Activated CD4-positive, alpha-beta T cell treated with anti-CD3 and anti-CD28 coated beads, Interleukin-2, amount 50 U/mL, for 1 hour (primary cell): ENCODE measurements around the gene DENND1A.

Experiments used
- DNase-seq: peaks from one replicate; pipeline ENCODE4 v3.0.0-alpha.2; 2020

DENND1A gene

DNA sequence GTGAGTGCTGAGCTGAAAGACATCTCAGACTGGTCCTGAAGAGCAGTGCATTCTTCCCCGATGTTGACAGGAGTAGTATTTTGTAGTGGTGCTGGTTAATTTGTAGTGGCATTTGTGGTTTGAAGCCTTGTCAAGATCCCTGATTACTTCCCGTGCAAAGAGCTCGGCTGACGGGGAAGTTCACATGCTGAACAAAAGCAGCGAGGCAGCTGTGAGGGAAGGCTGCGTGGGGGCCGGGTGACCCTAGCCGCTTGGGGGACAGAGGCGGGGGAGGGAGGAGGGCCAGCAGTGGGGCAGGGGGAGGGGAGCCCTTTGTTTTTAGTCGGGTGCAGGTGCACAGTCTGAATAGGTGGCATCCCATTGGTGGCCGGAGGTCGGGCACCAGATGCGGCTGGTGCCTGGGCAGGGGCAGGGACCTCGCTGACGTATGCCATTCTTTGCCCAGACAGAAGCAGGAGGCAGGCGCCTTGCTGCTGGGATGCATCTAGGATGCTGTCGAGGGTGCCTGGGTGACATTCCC, 509.3 kb downstream of the DENND1A start:
- DNase-seq: no peak

DNA sequence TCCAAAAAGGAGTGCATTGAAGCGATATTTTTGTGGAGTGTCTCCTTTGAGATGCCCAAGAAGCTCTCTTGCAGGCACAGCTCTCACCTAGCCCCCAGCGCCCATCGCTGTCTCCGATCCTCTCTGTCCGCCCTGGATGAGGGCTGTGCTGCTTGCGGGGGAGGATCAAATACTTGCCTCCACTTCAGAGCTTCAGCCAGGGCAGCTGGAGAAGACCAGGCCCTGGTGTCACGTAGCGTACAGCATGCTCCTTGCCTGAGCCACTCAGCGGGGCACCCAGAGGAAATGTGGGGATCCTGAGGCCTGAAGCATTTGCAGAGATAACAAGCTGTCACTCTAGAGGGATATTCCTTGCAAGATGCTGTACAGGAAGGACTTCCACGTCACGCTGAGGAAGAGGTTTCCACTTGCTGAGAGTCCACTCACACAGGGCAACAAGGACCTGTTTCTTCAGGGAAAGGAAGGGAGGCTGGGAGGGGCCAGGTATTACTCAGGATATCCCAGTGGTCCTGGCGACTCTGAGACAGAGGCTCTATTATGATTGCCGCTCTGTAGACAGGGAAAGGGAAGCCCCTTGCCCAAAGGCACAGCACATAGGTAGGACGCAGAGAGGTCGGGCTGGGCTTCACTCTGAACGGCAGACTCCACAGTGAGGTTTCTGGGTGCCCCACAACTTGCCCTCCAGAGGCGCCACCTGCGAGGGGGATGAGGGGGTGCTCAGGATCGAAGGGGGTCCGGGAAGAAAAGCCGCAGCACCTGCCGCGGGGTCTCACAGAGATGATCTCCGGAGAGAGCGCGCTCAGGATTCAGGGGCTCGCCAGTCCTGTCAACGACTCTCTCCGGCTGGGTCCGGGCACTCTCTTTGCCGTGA, 510.0 kb downstream of the DENND1A start:
- DNase-seq: no peak

DNA sequence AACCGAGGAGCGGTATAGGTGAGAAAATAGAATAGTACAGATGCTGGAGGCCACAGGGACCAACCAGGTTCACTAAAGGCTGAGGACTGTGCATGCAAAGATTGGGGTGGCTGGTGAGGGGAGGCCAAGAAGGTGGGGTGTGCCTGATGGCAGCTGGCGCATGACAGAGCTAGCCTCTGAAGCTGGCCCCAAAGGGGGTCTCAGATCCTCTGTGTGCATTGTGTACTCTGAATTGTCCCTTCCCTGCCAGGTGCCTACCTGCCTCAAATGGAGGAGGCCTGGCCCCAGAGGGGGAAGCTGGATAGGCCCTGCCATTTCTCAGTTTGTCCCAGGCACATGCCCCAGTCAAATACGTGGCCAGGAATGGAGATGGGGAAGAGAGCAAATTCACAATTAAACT, 510.8 kb downstream of the DENND1A start:
- no peak for DNase-seq

DNA sequence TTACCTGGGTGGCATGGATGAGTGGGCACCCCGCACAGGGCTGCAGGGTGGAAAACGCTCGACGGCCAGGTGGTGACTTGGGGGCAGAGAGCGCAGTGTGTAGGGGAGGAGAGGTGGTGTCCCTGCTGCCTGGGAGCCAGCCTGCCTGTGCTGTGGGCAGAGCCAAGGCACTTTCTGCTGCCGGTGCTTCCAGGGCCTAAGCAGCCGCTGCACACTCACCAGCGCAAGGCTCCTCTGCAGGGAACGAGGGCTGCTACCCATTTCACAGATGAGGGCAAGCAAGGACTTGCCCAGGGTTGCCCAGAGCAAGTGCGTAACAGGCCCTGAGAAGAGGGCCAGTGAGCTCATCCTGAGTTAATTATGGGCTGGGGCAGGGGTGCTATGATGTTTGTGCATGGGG, 511.4 kb downstream of the DENND1A start:
- DNase-seq: no peak

DNA sequence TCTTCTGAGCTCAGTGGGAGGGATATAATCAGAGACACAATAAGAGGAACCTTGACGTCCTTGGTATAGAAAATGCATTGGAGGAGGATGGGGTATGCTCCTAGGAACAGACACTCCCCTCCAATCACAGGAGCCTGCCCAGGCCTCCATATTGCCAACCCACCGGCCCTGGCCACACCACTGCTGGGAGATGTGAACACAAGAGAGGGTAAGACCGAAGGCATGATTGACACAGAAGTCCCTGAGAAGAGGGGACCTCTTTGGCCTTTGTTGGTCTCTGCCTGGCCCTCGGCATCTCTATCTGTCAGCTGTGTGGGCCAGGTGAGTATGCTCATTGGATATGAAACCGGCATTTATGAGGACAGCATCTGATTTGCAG, 511.9 kb downstream of the DENND1A start:
- DNase-seq: no peak

DNA sequence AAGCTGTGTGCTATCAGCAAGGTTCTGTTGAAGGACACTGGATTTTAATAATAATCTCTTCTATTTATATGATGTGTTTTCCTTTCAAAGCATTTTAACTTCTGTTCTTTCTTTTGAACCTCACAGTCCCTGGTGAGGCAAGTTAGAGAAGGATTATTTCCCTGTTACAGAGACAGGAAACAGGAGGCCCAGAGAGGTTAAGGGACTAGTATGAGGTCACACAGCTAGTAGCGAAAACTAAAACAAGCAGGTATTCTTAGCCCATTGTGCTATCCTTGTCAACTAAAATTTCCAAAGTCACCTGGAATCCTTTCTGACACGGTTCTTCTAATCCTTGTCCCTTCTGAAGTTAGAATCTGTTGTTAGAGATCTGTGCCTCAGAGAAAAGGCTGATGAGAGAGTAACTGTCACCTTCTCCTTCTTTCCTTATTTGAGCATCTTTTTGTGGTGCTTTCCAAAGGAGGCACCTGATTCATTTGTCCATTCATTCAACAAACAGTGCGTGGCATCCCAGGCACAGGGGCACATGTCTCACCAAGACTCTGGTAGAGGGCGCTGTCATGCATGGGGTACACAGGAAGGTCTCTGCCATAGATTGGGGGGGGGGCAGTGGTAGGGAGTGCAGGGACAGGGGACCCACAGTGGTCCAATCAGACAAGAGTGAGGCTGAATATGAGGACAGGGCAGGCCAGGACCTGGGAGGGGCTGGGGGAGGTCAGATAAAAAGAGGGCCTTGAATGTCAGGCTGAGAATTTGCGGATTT, 512.5 kb downstream of the DENND1A start:
- DNase-seq: no peak

DNA sequence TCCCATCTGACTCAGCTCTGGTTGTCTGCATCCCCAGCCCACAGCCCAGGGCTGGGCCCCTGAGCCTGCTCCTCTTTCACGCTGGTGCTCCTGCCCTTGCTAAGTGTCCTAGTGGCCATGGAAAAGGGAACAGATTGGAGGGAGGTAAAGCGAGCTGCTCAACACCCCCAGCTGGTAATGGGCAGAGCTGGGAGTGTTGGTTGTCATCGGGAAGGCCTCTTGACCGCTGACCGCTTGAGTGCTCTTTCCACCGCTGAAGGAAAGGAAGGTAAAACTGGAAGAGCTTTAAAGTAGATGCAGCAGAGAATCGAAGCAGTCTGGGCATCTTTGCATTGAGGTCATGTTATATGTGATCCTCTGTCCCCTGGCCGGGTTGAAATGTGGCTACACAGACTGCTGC, 513.8 kb downstream of the DENND1A start:
- no peak for DNase-seq

DNA sequence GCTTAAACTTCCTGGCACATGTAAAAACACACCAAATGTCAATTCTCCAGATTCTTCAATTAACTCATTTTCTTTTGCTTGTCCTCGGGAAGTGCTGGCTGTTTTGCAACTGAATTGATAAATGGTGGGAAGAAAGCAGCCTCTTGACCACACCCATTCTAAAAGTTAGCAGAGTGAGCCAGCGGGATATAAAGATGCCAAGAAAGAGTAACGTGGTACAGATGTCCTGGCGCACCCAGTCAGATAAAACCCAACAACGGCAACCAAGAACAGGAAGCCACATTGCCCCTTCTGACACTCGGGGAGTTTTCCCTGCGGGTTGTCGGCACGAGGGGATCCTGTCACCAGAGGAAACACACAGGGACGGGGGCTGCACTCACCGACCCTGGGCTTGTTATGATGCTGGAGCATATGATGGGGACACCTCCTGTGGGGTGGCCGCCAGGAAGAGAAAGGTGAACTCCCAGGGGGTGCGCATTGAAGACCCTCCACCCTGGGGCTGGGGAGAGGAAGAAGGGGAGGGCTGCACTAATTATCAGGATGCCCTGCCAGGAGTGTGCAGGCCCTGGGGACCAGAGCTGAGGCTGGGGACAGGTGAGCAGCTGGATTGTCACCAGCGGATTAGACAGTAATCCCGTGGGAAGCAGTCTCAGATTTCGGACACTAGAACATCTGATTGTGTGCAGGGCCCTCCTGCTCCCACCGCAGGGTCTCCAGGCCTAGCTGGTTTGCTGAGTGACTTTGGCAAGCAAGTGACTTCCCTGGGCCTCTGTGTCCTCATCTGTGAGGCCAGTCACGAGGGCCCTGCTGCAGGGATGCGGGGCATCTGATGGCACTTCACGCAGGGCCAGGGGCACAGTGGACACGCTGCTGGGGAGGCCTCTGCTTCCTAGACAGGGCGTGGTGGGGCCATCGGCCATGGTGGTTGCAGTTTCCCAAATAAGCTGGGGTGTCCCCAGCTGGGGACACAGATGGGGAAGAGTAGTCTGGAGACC, 514.7 kb downstream of the DENND1A start:
- DNase-seq: no peak

DNA sequence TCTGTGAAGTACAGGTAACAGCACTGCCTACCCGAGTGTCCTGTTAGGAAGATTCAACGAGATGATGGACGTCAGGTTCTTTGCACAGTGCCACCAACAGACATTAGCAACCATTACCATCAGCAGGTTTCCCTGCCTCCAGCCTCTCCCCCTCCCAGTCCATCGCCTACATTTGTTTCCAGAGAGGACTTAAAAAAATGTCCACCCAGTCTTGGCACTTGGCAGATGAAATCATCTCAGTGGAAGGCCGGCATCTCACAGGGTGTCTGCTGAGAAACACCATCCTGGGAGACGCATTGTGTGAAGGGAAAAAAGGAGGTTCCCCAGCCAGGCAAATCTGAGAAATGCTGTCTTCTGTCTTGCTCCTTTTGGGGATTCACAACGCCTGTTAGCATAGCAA, 515.7 kb downstream of the DENND1A start:
- DNase-seq: no peak

DNA sequence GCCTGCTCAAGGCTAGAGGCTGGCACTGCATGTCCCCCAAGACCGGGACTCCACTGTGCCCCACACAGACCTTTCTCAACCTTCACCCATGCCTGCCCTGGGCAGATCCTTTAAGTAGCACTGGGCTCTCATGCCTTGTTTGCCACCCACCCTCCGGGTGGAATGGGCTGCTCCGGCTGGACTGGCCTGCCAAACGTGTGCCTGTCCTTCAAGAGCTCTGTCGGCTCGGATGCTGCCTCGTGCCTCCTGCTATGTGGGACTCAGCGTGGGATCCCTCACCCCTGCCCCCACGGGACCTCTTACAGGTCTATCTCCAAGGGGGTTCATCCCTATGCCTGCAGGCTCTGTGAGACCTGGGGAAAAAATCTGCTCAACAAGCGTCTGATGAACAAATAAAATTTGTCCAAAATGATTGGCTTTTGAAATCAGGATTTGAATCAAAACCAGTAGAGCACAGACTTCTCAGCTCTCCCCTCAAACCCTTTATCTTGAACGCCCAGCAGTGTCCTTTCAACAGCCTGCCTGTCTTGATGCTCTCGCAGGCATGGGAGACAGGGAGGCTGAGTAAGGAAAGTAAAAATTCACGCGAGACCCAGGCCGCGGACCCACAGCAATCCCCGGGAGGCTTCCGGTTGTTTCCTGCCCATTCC, 517.6 kb downstream of the DENND1A start:
- no peak for DNase-seq

DNA sequence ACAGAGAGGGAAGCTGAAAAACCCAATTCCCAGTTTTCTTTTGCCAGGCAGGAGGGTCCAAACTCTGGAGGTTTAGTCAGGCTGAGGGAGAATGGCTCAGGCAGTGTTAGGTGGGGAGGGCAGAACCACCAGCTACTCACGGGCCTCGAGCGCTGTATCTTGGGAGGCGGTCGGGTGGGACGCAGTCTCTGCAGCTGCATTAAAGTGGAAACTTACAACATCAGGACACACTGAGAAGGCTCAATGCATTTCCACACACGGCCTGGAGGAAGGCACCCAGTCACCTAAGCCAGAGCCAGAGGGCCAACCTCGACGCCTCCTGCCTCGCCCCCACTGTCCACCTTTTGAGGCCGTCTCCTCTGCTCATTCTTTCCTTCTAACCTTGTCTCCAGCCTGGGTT, 518.3 kb downstream of the DENND1A start:
- no peak for DNase-seq

DNA sequence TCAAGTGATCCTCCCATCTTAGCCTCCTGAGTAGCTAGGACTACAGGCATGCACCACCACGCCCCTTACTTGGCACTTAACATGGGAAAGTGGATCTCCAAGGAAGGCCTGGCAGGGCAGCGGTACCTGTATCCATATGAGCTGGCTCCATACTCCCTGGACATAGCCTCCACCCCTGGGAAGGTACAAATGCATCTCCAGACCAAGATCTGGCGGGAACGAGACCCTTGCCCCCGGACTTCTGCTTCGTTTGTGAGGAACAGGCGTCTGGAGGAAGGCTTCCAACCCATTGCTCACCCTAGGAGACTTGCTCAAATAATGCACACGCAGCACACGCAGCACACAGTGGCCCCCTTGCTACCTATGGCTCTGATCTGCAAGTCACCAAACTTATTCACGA, 518.7 kb downstream of the DENND1A start:
- no peak for DNase-seq

DNA sequence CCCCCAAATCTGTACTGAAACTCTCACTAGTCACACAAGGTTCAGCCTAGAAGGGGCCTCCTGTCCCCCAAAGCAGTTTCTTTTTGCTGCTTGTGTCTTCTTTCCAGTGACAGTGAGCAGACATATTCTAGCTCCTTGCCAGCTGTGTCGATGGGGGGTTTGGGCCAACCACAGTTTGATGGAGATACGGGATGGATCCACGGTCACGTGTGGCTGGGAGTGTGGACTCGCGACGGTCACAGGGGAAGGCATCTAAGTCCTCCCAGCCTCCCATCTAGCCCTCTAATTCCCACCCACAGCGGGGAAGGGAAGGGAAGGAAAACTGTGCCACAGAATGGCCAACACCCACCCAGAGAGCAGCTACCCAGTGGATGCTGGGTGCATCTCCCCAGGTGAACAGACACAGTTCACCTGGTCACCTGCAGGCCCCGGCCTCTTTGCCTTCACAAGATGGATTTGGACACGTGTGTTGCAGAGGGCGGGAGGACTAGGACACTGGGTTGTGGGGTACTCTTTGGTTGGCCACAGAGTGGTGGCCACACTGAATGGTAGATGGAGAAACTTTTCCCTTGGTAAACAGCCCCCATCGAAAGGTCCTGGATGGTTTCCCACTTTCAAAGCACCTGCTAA, 519.5 kb downstream of the DENND1A start:
- DNase-seq: no peak

DNA sequence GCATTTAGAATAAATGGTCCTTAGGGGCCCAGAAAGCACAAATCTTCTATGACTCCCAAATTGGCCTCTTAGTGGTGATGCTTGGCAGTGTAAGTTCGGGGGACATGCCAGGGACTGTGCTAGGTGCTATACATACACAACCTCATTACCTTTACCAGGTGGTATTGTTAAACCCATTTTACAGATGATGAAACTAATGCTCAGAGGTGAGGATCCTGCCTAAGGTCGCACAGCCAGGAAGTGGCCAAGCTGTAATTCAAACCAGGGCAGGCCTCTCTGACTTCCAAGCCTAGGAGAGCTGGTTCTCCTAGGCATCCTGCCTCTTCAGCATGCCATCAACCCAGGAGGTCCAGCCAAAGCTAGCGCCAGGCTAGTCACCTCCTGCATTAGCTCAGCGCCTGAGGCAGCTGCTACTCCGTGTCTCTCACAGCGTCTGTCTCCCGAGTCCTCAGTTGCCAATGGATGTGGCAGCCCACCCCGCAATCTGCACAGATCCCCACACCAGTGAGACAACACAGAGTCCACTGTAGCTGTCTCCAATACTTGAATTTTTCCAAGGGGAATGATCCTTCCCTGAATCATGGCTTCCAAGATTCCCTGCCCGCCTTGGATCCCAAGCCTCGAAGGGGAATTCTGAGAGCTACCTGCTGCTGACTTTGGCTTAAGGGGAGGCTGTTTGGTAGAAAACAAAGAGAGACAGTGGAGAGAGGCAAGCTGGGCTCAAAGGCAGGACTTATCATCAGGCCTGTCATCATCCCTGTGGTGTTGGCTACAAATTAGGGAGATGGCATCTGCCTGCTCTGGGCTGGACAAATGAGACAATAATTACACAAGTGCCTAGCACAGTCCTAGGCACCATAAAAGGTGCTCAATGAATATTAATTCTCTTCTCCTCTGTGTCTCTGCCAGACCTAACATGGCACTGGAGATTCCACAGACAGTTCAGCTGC, 521.3 kb downstream of the DENND1A start:
- no peak for DNase-seq

DNA sequence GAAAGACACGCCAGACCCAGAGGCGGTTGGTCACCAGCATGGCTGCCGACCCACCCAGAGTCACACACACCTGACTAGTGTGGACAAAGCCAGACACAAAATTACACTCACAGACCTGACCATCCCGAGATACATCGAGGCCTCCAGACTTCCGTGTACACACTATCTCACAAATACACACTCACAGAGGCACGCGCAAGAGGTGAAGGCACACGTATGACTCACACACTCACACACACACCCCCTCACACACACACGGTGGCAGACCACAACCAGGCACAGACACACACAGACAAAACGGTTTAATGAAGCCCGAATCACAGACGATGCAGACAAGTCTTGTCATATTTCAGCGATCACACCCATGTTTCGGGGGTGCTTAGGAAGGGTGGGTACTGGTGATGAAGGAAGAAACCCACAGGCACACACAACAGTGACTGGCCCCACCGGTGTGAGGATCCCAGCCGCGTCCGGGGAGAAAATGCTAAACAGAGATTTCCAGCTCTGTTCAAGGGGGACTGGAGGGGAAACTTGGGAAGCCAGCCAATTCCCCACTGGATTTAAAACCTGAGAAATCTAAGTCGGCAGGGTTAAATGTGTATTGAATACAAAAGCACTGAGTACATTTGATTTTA, 522.6 kb downstream of the DENND1A start:
- DNase-seq: no peak

DNA sequence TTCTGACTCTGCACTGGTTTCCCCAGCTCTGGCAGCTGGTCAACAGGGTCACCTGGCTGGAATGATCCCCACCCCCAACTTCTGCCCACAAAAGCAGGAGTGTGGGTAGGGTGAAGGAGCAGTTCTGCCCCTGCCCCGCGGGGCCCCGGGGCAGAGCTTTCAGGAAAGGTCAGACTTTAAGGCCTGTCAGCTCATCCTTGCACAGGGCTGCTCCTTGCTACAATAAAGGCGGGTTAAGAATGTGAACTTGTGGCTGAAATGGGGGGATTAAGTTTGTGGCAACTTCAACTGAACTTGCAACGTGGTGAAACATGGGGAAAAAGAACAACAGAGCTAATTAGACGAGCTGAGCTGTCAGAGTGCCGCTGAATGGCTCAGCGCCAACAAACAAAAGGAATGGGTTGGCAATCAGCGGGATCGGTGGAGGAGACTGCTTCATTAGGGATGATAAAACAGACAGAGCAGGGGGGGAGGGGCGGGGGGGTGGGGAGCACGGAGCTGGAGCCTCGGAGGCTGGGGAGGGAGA, 523.2 kb downstream of the DENND1A start:
- DNase-seq: no peak

DNA sequence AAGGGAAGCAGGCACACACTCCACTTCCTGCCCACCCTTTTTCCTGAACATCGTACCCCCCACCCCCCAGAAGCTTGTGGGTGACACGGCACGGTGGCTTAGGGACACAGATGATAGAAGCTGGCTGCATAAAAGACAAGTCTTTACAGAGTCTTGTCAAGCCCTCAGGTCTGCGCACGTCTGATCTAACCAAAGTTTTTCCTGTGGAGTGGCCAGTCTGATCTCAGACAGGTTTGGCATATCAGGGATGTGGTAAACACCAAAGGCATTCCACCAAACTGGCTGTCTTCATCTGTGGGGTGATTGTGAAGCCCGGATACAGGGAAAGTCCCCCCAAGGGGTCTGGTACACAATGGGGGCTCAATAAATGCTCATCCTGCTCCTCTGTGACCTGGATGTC, 523.9 kb downstream of the DENND1A start:
- no peak for DNase-seq

DNA sequence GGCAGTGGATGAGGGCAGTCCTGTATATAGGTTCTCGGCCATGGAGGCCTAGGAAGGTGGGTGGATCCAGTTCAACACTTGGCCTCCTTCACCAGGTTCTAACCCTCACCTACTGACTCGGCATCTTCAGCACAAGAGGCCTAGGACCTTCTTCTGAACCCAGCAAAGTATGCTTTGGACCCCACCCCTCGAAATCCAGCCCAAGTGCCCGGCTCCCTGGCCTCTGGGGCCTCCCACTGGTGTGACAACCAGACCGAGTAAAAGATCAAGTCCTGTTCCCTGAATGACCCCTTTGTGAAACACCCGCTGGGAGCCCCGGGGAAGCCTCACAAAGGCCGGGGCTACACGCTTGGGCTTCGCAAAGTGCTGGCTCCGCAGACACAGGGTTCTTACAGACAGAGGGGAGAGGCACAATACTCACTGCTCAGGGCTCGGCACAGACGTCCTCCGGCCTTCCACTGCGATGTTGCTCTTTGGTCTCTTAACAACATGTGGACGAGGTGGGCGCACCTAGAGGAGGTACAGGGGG, 526.9 kb downstream of the DENND1A start:
- no peak for DNase-seq

DNA sequence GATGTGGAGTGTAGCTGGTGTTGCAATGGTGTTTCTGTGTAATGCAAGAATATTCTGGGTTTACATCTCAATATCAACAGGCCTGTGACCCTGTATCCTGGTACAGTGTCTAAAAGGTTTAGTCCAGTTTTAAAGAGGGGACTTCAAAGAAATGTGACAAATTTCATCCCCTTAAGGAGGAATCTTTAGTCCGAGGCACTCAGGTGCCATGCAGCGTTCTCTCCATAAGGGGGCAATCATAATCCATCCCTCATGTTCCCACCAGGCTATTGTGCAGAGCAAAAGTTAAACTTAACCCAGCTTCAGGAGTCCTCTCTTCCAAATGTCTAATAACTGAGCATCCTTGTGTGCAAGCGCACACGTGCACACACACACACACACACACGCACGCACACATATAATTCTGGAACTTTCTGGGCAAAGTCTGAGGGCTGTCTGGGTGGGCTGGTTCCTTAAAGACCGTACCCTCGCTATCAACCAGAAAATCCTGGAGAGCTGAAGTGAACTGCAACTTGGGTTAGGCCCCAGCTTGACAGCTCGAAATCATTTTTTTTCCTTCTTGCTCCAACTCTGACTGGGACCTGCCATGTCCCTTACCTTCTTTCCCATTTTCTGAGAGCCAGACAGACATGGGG, 527.9 kb downstream of the DENND1A start:
- no peak for DNase-seq
